Activated naive CD4-positive, alpha-beta T cell treated with anti-CD3 and anti-CD28 coated beads, Interleukin-2, amount 10 ng/mL, durations not matched to agents 7 days and 5 days (primary cell): ENCODE results near the gene UBAP1.
"Not testable (repeated sequence)": the region's sequence is repeated elsewhere in the genome, so short reads cannot be mapped to it uniquely, and the experiment has no call there.

Experiments used
- CTCF ChIA-PET: fragments of 350-600 bp; sonication (Branson Sonifier 250); formaldehyde crosslinking; loops from one replicate; lab custom pipeline; 2021; ENCODE audit warnings: antibody characterized with exemption; lab: Charles Lee
- DNase-seq: peaks from one replicate; pipeline ENCODE4 v3.0.0-alpha.2; 2020
- H3K27ac Mint-ChIP-seq: one replicate; pipeline ENCODE4 v1.8.0; 2021; ENCODE audit warnings: mild to moderate bottlenecking, moderate library complexity, mixed read lengths
- H3K27me3 Mint-ChIP-seq: one replicate; pipeline ENCODE4 v1.8.0; 2021; ENCODE audit warnings: mild to moderate bottlenecking, mixed read lengths
- H3K36me3 Mint-ChIP-seq: one replicate; pipeline ENCODE4 v1.8.0; 2021; ENCODE audit warnings: mixed read lengths
- H3K4me1 Mint-ChIP-seq: one replicate; pipeline ENCODE4 v1.8.0; 2021; ENCODE audit warnings: mixed read lengths
- H3K4me3 Mint-ChIP-seq: one replicate; pipeline ENCODE4 v1.8.0; 2021; ENCODE audit warnings: mild to moderate bottlenecking, moderate library complexity, mixed read lengths
- H3K9me3 Mint-ChIP-seq: one replicate; pipeline ENCODE4 v1.8.0; 2021; ENCODE audit warnings: mixed read lengths

The UBAP1 gene

DNA sequence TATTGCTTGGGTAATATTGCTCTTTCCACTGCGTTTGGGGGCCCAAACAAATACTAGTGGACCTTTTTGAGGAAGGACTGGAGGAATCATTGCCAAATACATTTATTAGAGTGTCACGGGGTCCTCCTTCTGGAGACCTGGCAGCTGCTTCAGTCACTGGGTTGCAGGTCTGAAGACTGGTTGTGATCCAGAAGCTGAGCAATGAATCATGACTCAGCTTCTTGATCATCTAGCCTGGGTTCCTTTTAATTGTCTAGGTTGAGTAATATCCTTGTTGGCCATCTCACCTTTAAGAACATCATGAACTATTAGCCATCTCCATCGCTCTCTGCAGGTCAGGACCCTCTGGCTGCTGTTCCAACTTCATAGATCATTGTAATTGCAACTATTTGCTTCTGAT is 15.4 kb upstream of the UBAP1 start:
- DNase-seq = no peak
- CTCF ChIA-PET = interaction anchor here (0.6 kb wide), 1 partner anchor 17 kb away, joined by 3 read pairs; no protein-coding TSS in a partner anchor
- H3K27ac Mint-ChIP-seq = no peak overlapping the region
- peaks cover 4% of the 10 kb centered on the region for H3K27me3 Mint-ChIP-seq
- no peaks in the 10 kb centered on the region for H3K4me1 Mint-ChIP-seq
- H3K9me3 Mint-ChIP-seq = no peaks in the 10 kb centered on the region
- no peaks in the 10 kb centered on the region for H3K36me3 Mint-ChIP-seq
- no peak overlapping the region for H3K4me3 Mint-ChIP-seq

- Mint-ChIP-seq H3K4me3 (no peak overlapping the region), H3K36me3 (no peaks in the 10 kb centered on the region), H3K9me3 (no peaks in the 10 kb centered on the region), H3K27ac (no peak overlapping the region), H3K4me1 (peaks cover 15% of the 10 kb centered on the region), H3K27me3 (no peaks in the 10 kb centered on the region)
- CTCF ChIA-PET = interaction anchor here (0.7 kb wide), 1 partner anchor 11 kb away, joined by 3 read pairs; no protein-coding TSS in a partner anchor
- no peak for DNase-seq
Observed at GRCh38 chr9:34169125-34169524, 9.7 kb upstream of the UBAP1 start.

- CTCF ChIA-PET = interaction anchor here (0.5 kb wide), 1 partner anchor 31 kb away, joined by 4 read pairs; no protein-coding TSS in a partner anchor
Observed at GRCh38 chr9:34170237-34170991, 8.4 kb upstream of the UBAP1 start.

DNA sequence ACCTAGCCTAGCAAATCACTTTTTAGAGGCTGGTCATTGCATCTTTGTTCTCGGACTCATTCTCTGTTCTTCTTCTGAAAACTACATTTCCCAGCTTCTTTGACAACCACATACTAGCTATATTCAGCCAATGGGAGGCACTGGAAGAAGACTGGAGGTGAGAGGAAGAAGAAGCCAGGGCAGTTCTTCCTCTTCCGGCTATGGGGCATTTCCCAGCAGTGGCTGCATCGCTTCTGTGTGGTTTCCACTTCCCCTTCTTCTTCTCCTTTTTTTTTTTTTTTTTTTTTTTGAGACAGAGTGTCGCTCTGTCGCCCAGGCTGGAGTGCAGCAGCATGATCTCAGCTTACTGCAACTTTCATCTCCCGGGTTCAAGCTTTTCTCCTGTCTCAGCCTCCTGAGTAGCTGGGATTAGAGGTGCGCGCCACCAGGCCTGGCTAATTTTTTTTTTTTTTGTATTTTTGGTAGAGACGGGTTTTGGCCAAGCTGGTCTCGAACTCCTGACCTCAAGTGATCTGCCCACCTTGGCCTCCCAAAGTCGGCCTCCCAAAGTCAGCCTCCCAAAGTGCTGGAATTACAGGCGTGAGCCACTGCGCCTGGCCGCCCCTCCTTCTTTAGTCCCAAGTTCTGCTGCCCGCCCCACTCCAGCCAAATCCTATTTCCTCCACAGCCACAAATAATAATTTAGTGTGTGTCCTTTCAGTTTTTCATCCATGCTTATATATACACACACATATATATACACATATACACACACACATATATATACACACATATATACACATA is 6.9 kb upstream of the UBAP1 start:
- Mint-ChIP-seq H3K4me3 (no peak overlapping the region), H3K4me1 (peaks cover 15% of the 10 kb centered on the region), H3K27me3 (no peaks in the 10 kb centered on the region), H3K9me3 (no peaks in the 10 kb centered on the region), H3K27ac (no peak overlapping the region), H3K36me3 (no peaks in the 10 kb centered on the region)
- CTCF ChIA-PET = interaction anchor here (0.6 kb wide), 2 partner anchors 16 to 899 kb away, joined by 3 read pairs; no protein-coding TSS in a partner anchor
- DNase-seq = peak; percentile 63

More at GRCh38 chr9:34170237-34170991, 8.4 kb upstream of the UBAP1 start:
- no peak for DNase-seq
- peaks cover 15% of the 10 kb centered on the region for H3K4me1 Mint-ChIP-seq
- no peaks in the 10 kb centered on the region for H3K9me3 Mint-ChIP-seq
- H3K36me3 Mint-ChIP-seq = no peaks in the 10 kb centered on the region
- no peak overlapping the region for H3K4me3 Mint-ChIP-seq
- peak overlapping the region; percentile 4 for H3K27ac Mint-ChIP-seq
- no peaks in the 10 kb centered on the region for H3K27me3 Mint-ChIP-seq

- no peaks in the 10 kb centered on the region for H3K27me3 Mint-ChIP-seq
Observed at GRCh38 chr9:34176089-34176488, 2.8 kb upstream of the UBAP1 start.

DNA sequence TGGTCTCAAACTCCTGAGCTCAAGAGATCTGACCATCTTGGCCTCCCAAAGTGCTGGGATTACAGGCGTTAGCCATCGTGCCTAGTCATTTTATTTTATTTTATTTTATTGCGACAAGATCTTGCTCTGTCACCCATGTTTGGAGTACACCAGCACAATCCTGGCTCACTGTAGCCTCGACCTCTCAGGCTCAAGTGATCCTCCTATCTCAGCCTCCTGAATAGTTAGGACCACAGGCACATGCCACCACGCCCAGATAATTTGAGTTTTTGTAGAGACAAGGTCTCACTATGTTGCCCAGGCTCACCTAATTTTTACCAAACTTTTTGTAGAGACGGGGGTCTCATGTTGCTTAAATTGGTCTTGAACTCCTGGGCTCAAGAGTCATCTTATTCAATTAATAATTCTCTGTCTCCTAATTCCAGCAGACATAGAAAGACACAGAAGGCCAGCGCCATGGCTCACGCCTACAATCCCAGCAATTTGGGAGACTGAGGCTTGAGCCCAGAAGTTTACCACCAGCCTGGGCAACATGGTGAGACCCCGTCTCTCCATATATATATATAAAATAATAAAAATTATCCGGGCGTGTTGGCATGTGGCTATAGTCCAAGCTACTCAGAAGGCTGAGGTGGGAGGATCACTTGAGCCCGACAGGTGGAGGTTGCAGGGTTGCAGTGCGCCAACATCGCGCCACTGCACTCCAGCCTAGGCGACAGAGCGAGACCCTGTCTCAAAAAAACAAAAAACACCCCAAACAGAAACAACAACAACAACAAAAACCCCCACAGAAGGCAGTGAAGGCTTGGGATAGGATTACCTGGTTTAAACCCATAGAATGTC is 1.0 kb upstream of the UBAP1 start:
- no peaks in the 10 kb centered on the region for H3K27me3 Mint-ChIP-seq
- CTCF ChIA-PET = no interaction called here
- H3K9me3 Mint-ChIP-seq = no peaks in the 10 kb centered on the region
- peak overlapping the region; percentile 92 for H3K27ac Mint-ChIP-seq
- peak overlapping the region; percentile 86 for H3K4me3 Mint-ChIP-seq
- no peak for DNase-seq
- H3K36me3 Mint-ChIP-seq = peaks cover 4% of the 10 kb centered on the region
- H3K4me1 Mint-ChIP-seq = peaks cover 22% of the 10 kb centered on the region

More at GRCh38 chr9:34176089-34176488, 2.8 kb upstream of the UBAP1 start:
- H3K9me3 Mint-ChIP-seq = no peaks in the 10 kb centered on the region
- no peak overlapping the region for H3K27ac Mint-ChIP-seq
- no peak for DNase-seq
- H3K4me1 Mint-ChIP-seq = peaks cover 33% of the 10 kb centered on the region
- CTCF ChIA-PET = no interaction called here
- H3K4me3 Mint-ChIP-seq = no peak overlapping the region
- no peaks in the 10 kb centered on the region for H3K36me3 Mint-ChIP-seq

- H3K4me3 Mint-ChIP-seq = peak overlapping the region; percentile 86
- H3K27me3 Mint-ChIP-seq = no peaks in the 10 kb centered on the region
- no peaks in the 10 kb centered on the region for H3K9me3 Mint-ChIP-seq
- peak overlapping the region; percentile 92 for H3K27ac Mint-ChIP-seq
- H3K36me3 Mint-ChIP-seq = peaks cover 7% of the 10 kb centered on the region
- CTCF ChIA-PET = no interaction called here
- peaks cover 22% of the 10 kb centered on the region for H3K4me1 Mint-ChIP-seq
- DNase-seq = no peak
Observed at GRCh38 chr9:34179213-34180136, 632 bp downstream of the UBAP1 start.

- H3K27ac Mint-ChIP-seq = no peak overlapping the region
- DNase-seq = no peak
- H3K36me3 Mint-ChIP-seq = peaks cover 14% of the 10 kb centered on the region
- H3K4me3 Mint-ChIP-seq = no peak overlapping the region
- peaks cover 22% of the 10 kb centered on the region for H3K4me1 Mint-ChIP-seq
- H3K27me3 Mint-ChIP-seq = no peaks in the 10 kb centered on the region
- no peaks in the 10 kb centered on the region for H3K9me3 Mint-ChIP-seq
- CTCF ChIA-PET = interaction anchor here (0.6 to 0.7 kb wide), 2 partner anchors 98 to 139 kb away, joined by 3 to 5 read pairs; no protein-coding TSS in a partner anchor
Observed at GRCh38 chr9:34185778-34186551, 7.1 kb downstream of the UBAP1 start.

DNA sequence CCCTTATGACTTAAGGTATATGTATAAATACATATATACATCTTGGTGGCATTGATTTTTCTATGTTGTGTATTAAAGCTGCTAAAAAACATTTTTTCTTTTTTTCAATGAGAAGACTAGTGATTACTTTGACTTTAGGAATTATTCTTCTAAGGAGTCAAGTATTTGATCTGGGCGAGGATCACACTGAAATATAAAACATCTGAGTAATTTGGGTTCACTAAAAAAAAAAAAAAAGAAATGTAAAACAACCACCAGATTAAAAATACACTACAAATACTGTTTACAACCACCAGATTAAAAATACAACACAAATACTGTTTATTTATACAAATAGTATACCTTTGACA is 9.0 kb downstream of the UBAP1 start:
- CTCF ChIA-PET = interaction anchor here (1.4 kb wide), 1 partner anchor 65 kb away, joined by 3 read pairs; no protein-coding TSS in a partner anchor
- peaks cover 28% of the 10 kb centered on the region for H3K4me1 Mint-ChIP-seq
- H3K27me3 Mint-ChIP-seq = no peaks in the 10 kb centered on the region
- DNase-seq = no peak
- peaks cover 10% of the 10 kb centered on the region for H3K36me3 Mint-ChIP-seq
- no peak overlapping the region for H3K27ac Mint-ChIP-seq
- H3K9me3 Mint-ChIP-seq = no peaks in the 10 kb centered on the region
- no peak overlapping the region for H3K4me3 Mint-ChIP-seq

GRCh38 chr9:34190996-34191892 is 12.4 kb downstream of the UBAP1 start:
- H3K9me3 Mint-ChIP-seq = no peaks in the 10 kb centered on the region
- CTCF ChIA-PET = no interaction called here
- no peak overlapping the region for H3K4me3 Mint-ChIP-seq
- H3K4me1 Mint-ChIP-seq = peaks cover 35% of the 10 kb centered on the region
- peaks cover 7% of the 10 kb centered on the region for H3K36me3 Mint-ChIP-seq
- DNase-seq = no peak
- no peak overlapping the region for H3K27ac Mint-ChIP-seq
- H3K27me3 Mint-ChIP-seq = no peaks in the 10 kb centered on the region

- Mint-ChIP-seq H3K4me1 (peaks cover 30% of the 10 kb centered on the region), H3K27ac (no peak overlapping the region)
- no peak for DNase-seq
Observed at GRCh38 chr9:34195143-34195542, 16.3 kb downstream of the UBAP1 start.

DNA sequence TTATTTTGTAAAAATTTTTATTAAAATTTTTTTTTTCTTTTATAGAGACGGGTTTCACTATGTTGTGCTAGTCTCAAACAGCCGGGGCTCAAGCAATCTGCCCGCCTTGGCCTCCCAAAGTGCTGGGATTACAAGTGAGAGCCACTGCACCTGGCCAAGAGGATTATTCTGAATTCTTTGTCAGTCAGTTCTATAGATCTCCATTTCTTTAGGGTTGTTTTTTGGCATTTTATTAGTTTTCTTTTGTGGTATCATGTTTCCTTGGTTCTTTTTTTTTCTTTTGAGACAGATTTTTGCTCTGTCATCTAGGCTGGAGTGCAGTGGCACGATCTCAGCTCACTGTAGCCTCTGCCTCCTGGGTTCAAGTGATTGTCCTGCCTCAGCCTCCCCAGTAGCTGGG is 18.4 kb downstream of the UBAP1 start:
- CTCF ChIA-PET, DNase-seq, H3K9me3 Mint-ChIP-seq, H3K4me3 Mint-ChIP-seq, H3K27me3 Mint-ChIP-seq, H3K27ac Mint-ChIP-seq: not testable (repeated sequence)
- Mint-ChIP-seq H3K36me3 (peaks cover 21% of the 10 kb centered on the region), H3K4me1 (peaks cover 29% of the 10 kb centered on the region)

More at GRCh38 chr9:34195143-34195542, 16.3 kb downstream of the UBAP1 start:
- CTCF ChIA-PET = no interaction called here
- Mint-ChIP-seq H3K27me3 (no peaks in the 10 kb centered on the region), H3K4me3 (no peak overlapping the region), H3K9me3 (peaks cover 4% of the 10 kb centered on the region), H3K36me3 (peaks cover 18% of the 10 kb centered on the region)
